HepG2 (cell line): ENCODE results near the gene TFB1M. TPM values are rescaled to one million over a fixed set of nuclear protein-coding genes. Genes with fewer than 3 reads are reported as not detected.

Experiments
- ATF5 ChIP-seq: sonication (generic); formaldehyde crosslinking; IDR thresholded peaks from 2 replicates; pipeline ENCODE4 v1.4.0; 2020; ENCODE audit warnings: mild to moderate bottlenecking, low read depth, missing genetic modification reagents
- CEBPZ ChIP-seq: IDR thresholded peaks from 2 replicates; pipeline ENCODE4 v1.6.1; 2012; ENCODE audit warnings: low read length, improper control_type of control experiment
- CREM ChIP-seq, 2 experiments: sonication (generic) in 1 of 2; formaldehyde crosslinking in 1 of 2; IDR thresholded peaks; 2 replicates each; pipeline versions ENCODE4 v1.4.0 to v1.6.1; 2016 to 2020; ENCODE audit warnings: antibody characterized with exemption in 1 of 2, mild to moderate bottlenecking in 1 of 2, missing genetic modification reagents in 1 of 2
- HES4 ChIP-seq: sonication (generic); formaldehyde crosslinking; IDR thresholded peaks from 2 replicates; pipeline ENCODE4 v1.9.0; 2021; ENCODE audit warnings: mild to moderate bottlenecking, missing genetic modification reagents, borderline replicate concordance
- NONO ChIP-seq, 2 experiments: fragments of 450-650 bp in 1 of 2; sonication (generic) in 1 of 2; formaldehyde crosslinking in 1 of 2; IDR thresholded peaks in 1 of 2; conservative IDR thresholded peaks in 1 of 2; 2 replicates each; pipeline versions ENCODE4 v1.6.1 to v1.8.0; 2017 to 2022; ENCODE audit warnings: mild to moderate bottlenecking in 1 of 2, missing genetic modification reagents in 1 of 2, moderate library complexity in 1 of 2
- NR2F1 ChIP-seq, 2 experiments: fragments of 450-650 bp in 1 of 2; formaldehyde crosslinking in 1 of 2; IDR thresholded peaks; 2 replicates each; pipeline versions ENCODE4 v1.5.0 to v1.6.1; 2016 to 2020; ENCODE audit warnings: mild to moderate bottlenecking in 1 of 2, missing compliant biosample characterization in 1 of 2, missing genetic modification reagents in 1 of 2, moderate library complexity in 1 of 2
- PCBP1 ChIP-seq: fragments of 200-400 bp; formaldehyde crosslinking; IDR thresholded peaks from 2 replicates; pipeline ENCODE4 v1.6.1; 2017; ENCODE audit warnings: mild to moderate bottlenecking, low read depth, low read length, borderline replicate concordance
- SMARCC2 ChIP-seq: fragments of 450-650 bp; IDR thresholded peaks from 2 replicates; pipeline ENCODE4 v1.6.1; 2017; ENCODE audit warnings: antibody characterized with exemption, mild to moderate bottlenecking
- SOX6 ChIP-seq, 2 experiments: fragments of 450-650 bp in 1 of 2; sonication (generic) in 1 of 2; formaldehyde crosslinking in 1 of 2; IDR thresholded peaks; 2 replicates each; pipeline versions ENCODE4 v1.4.0 to v1.6.1; 2017 to 2020; ENCODE audit warnings: antibody characterized with exemption in 1 of 2, mild to moderate bottlenecking in 1 of 2, missing genetic modification reagents in 1 of 2
- ZFP36L2 ChIP-seq: sonication (generic); formaldehyde crosslinking; IDR thresholded peaks from 2 replicates; pipeline ENCODE4 v1.4.0; 2020; ENCODE audit warnings: missing genetic modification reagents
- ZFX ChIP-seq: sonication (generic); formaldehyde crosslinking; IDR thresholded peaks from 2 replicates; pipeline ENCODE4 v1.4.0; 2020; ENCODE audit warnings: mild to moderate bottlenecking, low read depth, missing genetic modification reagents, moderate library complexity
- ZNF343 ChIP-seq: sonication (generic); formaldehyde crosslinking; IDR thresholded peaks from 2 replicates; pipeline ENCODE4 v1.4.0; 2020; ENCODE audit warnings: mild to moderate bottlenecking, missing genetic modification reagents
- ZNF431 ChIP-seq: sonication (generic); formaldehyde crosslinking; IDR thresholded peaks from 2 replicates; pipeline ENCODE4 v1.9.0; 2022; ENCODE audit warnings: missing genetic modification reagents, low read depth, mild to moderate bottlenecking, borderline replicate concordance
- ZNF563 ChIP-seq: sonication (generic); formaldehyde crosslinking; IDR thresholded peaks from 2 replicates; pipeline ENCODE4 v1.8.0; 2022; ENCODE audit warnings: mild to moderate bottlenecking, moderate library complexity, missing genetic modification reagents
- ZNF792 ChIP-seq: IDR thresholded peaks from 2 replicates; pipeline ENCODE4 v1.6.1; 2016
- ZNF839 ChIP-seq: sonication (generic); formaldehyde crosslinking; IDR thresholded peaks from 2 replicates; pipeline ENCODE4 v1.4.0; 2020; ENCODE audit warnings: missing genetic modification reagents, mild to moderate bottlenecking, borderline replicate concordance
- polyA plus RNA-seq, 8 experiments: library from polyadenylated mRNA; depleted of rRNA in 3 of 8; stranded (reverse) in 7 of 8; unstranded in 1 of 8; fragments of >200 nt; fragmentation: Illumina TruSeq in 4 of 8; extraction: Trizol in 4 of 8; gene quantifications; 2 replicates each; pipeline versions ENCODE4 v1.2.1 to v1.2.3, GENCODE V29; 2011 to 2016; ENCODE audit warnings: low read depth in 4 of 8, missing spikeins in 1 of 8, mixed read lengths in 1 of 8; ENCODE audit not compliant: insufficient read depth in 1 of 8
- total RNA-seq, 5 experiments: library from RNA; depleted of rRNA; stranded (reverse); fragments of >200 nt; fragmentation: Illumina TruSeq; extraction: Trizol; gene quantifications; 2 replicates each; pipeline ENCODE4 v1.2.3, GENCODE V29; 2016; ENCODE audit warnings: low read depth in 1 of 5
- TF ChIP-seq, protein P1 (sequence below): sonication (generic); formaldehyde crosslinking; IDR thresholded peaks from 2 replicates; pipeline ENCODE4 v1.5.0; 2020; ENCODE audit warnings: missing genetic modification reagents
- TF ChIP-seq, protein P2 (sequence below): sonication (generic); formaldehyde crosslinking; IDR thresholded peaks from 2 replicates; pipeline ENCODE4 v1.9.0; 2021; ENCODE audit warnings: missing genetic modification reagents, borderline replicate concordance

The TFB1M gene
- total and polyA plus RNA-seq, 2 of the 13 experiments (the other 11 are each of a cell fraction or from before 2014, with no cell fraction given) = 91.4 to 122 TPM

DNA sequence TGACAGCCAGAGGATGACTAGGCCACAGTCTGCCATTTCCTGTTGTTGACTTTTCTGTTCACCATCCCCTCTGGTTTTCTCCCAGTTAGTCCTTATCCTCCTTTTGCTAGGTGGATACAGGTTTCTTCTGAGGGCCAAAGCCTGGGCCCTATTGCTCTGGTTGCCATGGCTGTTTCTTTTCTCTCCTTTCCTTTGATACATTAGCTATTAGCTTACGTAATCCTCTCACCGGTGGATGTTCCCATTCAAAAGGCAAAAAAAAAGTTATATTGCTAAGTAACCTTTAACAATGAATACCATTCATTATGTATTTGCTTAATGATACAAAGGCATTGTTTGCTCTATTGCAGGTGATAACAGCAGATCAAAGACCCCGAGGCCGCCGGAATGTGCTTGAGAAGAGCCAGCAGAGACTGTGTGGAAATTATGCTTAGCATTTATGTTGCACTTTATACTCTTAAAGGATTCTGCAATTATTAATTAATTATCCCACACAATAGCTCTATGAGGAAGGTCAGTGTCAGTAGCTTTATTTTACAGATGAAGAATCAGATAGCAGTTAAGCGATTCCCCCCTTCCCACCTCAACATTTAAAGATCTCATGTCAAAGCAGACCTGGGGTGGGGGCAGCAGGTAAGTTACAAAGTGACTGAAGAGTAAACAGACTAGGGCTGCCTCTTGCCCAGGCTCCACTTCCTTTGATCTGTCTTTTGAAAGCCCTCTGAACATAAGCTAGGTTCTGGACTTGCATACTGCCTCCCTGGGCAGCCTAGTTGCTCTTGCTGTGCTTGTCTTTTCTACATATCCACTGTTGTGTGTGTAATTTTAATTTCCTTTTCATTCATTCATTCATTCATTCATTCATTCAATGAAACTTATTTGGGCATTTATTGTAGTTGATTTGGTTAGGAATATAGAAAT, 14.5 kb upstream of the TFB1M start (continued):
- TF ChIP-seq, protein P1, sequence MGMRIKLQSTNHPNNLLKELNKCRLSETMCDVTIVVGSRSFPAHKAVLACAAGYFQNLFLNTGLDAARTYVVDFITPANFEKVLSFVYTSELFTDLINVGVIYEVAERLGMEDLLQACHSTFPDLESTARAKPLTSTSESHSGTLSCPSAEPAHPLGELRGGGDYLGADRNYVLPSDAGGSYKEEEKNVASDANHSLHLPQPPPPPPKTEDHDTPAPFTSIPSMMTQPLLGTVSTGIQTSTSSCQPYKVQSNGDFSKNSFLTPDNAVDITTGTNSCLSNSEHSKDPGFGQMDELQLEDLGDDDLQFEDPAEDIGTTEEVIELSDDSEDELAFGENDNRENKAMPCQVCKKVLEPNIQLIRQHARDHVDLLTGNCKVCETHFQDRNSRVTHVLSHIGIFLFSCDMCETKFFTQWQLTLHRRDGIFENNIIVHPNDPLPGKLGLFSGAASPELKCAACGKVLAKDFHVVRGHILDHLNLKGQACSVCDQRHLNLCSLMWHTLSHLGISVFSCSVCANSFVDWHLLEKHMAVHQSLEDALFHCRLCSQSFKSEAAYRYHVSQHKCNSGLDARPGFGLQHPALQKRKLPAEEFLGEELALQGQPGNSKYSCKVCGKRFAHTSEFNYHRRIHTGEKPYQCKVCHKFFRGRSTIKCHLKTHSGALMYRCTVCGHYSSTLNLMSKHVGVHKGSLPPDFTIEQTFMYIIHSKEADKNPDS (CRISPR knock-in tag) = peak; percentile 86; the same call in 1 of the 2 replicates
- TF ChIP-seq CREM (IDR thresholded peaks at IDR 0.05) (peak; percentile 98), CREM (CRISPR knock-in tag; IDR thresholded peaks at IDR 0.05) (no peak), NR2F1 (CRISPR knock-in tag; IDR thresholded peaks at IDR 0.05) (peak in 1 of 2 experiments; percentile 88; a peak in 2 of 4 replicates), SMARCC2 (peak; percentile 35; the same call in 1 of the 2 replicates), ZNF431 (CRISPR knock-in tag) (peak; percentile 55; the same call in 1 of the 2 replicates), PCBP1 (no peak), ATF5 (CRISPR knock-in tag) (peak; percentile 44; the same call in 1 of the 2 replicates), SOX6 (IDR thresholded peaks at IDR 0.05) (no peak), SOX6 (CRISPR knock-in tag; IDR thresholded peaks at IDR 0.05) (peak; percentile 100), NONO (IDR thresholded peaks at IDR 0.05) (no peak), NONO (CRISPR knock-in tag; conservative IDR thresholded peaks at IDR 0.05) (peak; percentile 21; the same call in 1 of the 2 replicates), CEBPZ (0 out of 2 replicates have a peak, but pooled peaks have one; percentile 27), ZNF839 (CRISPR knock-in tag) (no peak), ZNF563 (CRISPR knock-in tag) (peak; percentile 68), ZNF343 (no peak; the same call in 1 of the 2 replicates), HES4 (CRISPR knock-in tag) (no peak), ZFX (CRISPR knock-in tag) (peak; percentile 95), ZFP36L2 (CRISPR knock-in tag) (0 out of 2 replicates have a peak, but pooled peaks have one; percentile 8), ZNF792 (CRISPR knock-in tag) (peak; percentile 61)
- TF ChIP-seq, protein P2, sequence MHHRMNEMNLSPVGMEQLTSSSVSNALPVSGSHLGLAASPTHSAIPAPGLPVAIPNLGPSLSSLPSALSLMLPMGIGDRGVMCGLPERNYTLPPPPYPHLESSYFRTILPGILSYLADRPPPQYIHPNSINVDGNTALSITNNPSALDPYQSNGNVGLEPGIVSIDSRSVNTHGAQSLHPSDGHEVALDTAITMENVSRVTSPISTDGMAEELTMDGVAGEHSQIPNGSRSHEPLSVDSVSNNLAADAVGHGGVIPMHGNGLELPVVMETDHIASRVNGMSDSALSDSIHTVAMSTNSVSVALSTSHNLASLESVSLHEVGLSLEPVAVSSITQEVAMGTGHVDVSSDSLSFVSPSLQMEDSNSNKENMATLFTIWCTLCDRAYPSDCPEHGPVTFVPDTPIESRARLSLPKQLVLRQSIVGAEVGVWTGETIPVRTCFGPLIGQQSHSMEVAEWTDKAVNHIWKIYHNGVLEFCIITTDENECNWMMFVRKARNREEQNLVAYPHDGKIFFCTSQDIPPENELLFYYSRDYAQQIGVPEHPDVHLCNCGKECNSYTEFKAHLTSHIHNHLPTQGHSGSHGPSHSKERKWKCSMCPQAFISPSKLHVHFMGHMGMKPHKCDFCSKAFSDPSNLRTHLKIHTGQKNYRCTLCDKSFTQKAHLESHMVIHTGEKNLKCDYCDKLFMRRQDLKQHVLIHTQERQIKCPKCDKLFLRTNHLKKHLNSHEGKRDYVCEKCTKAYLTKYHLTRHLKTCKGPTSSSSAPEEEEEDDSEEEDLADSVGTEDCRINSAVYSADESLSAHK (CRISPR knock-in tag) = no peak
